DOHH2 (cell line): ENCODE measurements around the gene SYCP1.

ENCODE experiments used
- H3F3A ChIP-seq: fragments of 200-600 bp; sonication (generic), shearing (Covaris generic); 2 replicates; pipeline ENCODE4 v1.6.0; 2016; ENCODE audit warnings: antibody characterized with exemption, mild to moderate bottlenecking; ENCODE audit not compliant: control insufficient read depth, insufficient read depth
- H3K27ac ChIP-seq: fragments of 200-600 bp; sonication (generic); 2 replicates; pipeline ENCODE4 v1.5.1; 2014; ENCODE audit warnings: low read depth, mild to moderate bottlenecking, low read length, moderate library complexity
- H3K27me3 ChIP-seq: fragments of 200-600 bp; sonication (generic); 2 replicates; pipeline ENCODE4 v1.6.1; 2014; ENCODE audit warnings: mild to moderate bottlenecking, low read length, mixed read lengths; ENCODE audit not compliant: control insufficient read depth
- H3K36me3 ChIP-seq: fragments of 200-600 bp; sonication (generic); 2 replicates; pipeline ENCODE4 v1.6.1; 2014; ENCODE audit warnings: mild to moderate bottlenecking, low read length, moderate library complexity, mixed read lengths; ENCODE audit not compliant: control insufficient read depth
- H3K4me1 ChIP-seq: fragments of 200-600 bp; sonication (generic); 2 replicates; pipeline ENCODE4 v1.6.1; 2014; ENCODE audit warnings: mild to moderate bottlenecking, low read length, mixed read lengths; ENCODE audit not compliant: control insufficient read depth
- H3K4me2 ChIP-seq: fragments of 200-600 bp; sonication (generic); 2 replicates; pipeline ENCODE4 v1.6.0; 2014; ENCODE audit warnings: mild to moderate bottlenecking, low read length, moderate library complexity
- H3K4me3 ChIP-seq: fragments of 200-600 bp; sonication (generic); 2 replicates; pipeline ENCODE4 v1.5.1; 2014; ENCODE audit warnings: mild to moderate bottlenecking, low read length, mixed read lengths
- H3K79me2 ChIP-seq: fragments of 200-600 bp; sonication (generic); 2 replicates; pipeline ENCODE4 v1.6.1; 2014; ENCODE audit warnings: mild to moderate bottlenecking, low read length, mixed read lengths; ENCODE audit not compliant: control insufficient read depth
- H3K9me2 ChIP-seq: fragments of 200-600 bp; sonication (generic); replicated peaks from 2 replicates; pipeline ENCODE4 v1.6.1; 2014; ENCODE audit warnings: mild to moderate bottlenecking, low read length, mixed read lengths; ENCODE audit not compliant: control insufficient read depth
- H3K9me3 ChIP-seq: fragments of 200-600 bp; sonication (generic); 2 replicates; pipeline ENCODE4 v1.6.1; 2014; ENCODE audit warnings: antibody characterized with exemption, low read length, mixed read lengths; ENCODE audit not compliant: control insufficient read depth, insufficient read depth
- H4K20me1 ChIP-seq: fragments of 200-600 bp; sonication (generic); 2 replicates; pipeline ENCODE4 v1.6.0; 2014; ENCODE audit warnings: low read depth, mild to moderate bottlenecking, antibody characterized with exemption, low read length, moderate library complexity; ENCODE audit not compliant: control insufficient read depth, insufficient read depth
- CTCF ChIP-seq: fragments of 200-600 bp; sonication (generic); IDR thresholded peaks from one replicate; pipeline ENCODE4 v1.5.1; 2014; ENCODE audit warnings: antibody characterized with exemption, mild to moderate bottlenecking, low read depth, low read length; ENCODE audit not compliant: poor library complexity, severe bottlenecking
- EZH2phosphoT487 ChIP-seq: fragments of 200-600 bp; sonication (generic); IDR thresholded peaks from 2 replicates; pipeline ENCODE4 v1.6.1; 2017; ENCODE audit warnings: borderline replicate concordance, mild to moderate bottlenecking, antibody characterized with exemption, low read length, moderate library complexity, mixed read lengths

The SYCP1 gene

GRCh38 chr1:114926607-114927006 is 71.9 kb downstream of the SYCP1 start:
- no peaks in the 10 kb centered on the region for H4K20me1 ChIP-seq
- H3K9me3 ChIP-seq, result no peaks in the 10 kb centered on the region
- H3K27me3 ChIP-seq, result no peaks in the 10 kb centered on the region
- no peaks in the 10 kb centered on the region for H3F3A ChIP-seq
- H3K4me3 ChIP-seq, result no peak overlapping the region
- no peak overlapping the region for H3K27ac ChIP-seq
- no peak overlapping the region for H3K4me2 ChIP-seq
- TF ChIP-seq CTCF (no peak), EZH2phosphoT487 (no peak)
- no peaks in the 10 kb centered on the region for H3K36me3 ChIP-seq
- H3K79me2 ChIP-seq, result no peaks in the 10 kb centered on the region
- H3K9me2 ChIP-seq, result no peaks in the 10 kb centered on the region
- no peaks in the 10 kb centered on the region for H3K4me1 ChIP-seq

DNA sequence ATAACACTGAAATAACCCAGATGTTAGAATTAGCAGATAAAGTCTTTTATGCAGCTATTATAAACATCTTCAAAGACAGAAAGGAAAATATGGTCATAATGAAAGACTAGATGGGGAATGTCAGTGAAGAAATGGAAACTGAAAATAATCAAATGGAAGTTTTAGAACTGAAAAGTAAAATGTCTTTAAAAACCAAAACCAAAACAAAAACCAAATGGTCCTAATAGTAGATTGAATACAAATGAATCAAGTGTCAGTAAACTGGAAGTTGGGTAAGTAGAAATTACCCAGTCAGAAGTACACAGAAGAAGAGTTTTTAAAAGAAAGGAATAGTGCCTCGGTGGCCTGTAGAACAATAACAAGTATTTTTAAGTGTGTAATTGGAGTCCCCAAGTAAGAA is 72.7 kb downstream of the SYCP1 start:
- TF ChIP-seq CTCF (no peak), EZH2phosphoT487 (no peak)

DNA sequence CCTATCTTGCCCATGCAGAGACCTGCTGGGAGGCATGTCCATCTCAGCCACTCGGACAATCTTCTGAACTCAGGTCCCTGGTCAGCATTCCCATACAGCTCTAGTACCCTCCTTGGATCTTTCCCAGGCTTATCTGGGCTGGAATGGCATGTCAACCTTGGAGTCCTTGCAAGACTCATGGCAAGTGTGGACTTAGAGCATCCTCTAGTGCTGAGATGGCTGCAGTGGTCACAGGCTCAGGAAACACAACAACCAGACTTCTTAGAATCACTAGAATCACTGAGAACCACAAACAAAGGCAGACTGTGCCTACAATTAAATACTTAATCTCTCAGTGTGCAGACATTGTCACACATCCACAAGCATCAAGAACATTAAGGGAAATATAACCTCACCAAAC is 101.9 kb downstream of the SYCP1 start:
- Histone ChIP-seq H3K4me3 (no peak overlapping the region), H3K9me2 (no peaks in the 10 kb centered on the region), H4K20me1 (no peaks in the 10 kb centered on the region), H3K27me3 (no peaks in the 10 kb centered on the region), H3F3A (no peaks in the 10 kb centered on the region), H3K9me3 (no peaks in the 10 kb centered on the region), H3K4me1 (no peaks in the 10 kb centered on the region), H3K27ac (no peak overlapping the region), H3K36me3 (no peaks in the 10 kb centered on the region), H3K4me2 (no peak overlapping the region), H3K79me2 (no peaks in the 10 kb centered on the region)
- TF ChIP-seq EZH2phosphoT487 (no peak), CTCF (no peak)

More for the DNA sequence above, 72.7 kb downstream of the SYCP1 start:
- no peak overlapping the region for H3K27ac ChIP-seq
- no peaks in the 10 kb centered on the region for H3K4me1 ChIP-seq
- H3K36me3 ChIP-seq, result no peaks in the 10 kb centered on the region
- no peaks in the 10 kb centered on the region for H3F3A ChIP-seq
- H3K4me2 ChIP-seq, result no peak overlapping the region
- H3K4me3 ChIP-seq, result no peak overlapping the region
- H3K27me3 ChIP-seq, result no peaks in the 10 kb centered on the region
- H3K9me2 ChIP-seq, result no peaks in the 10 kb centered on the region
- no peaks in the 10 kb centered on the region for H3K9me3 ChIP-seq
- H4K20me1 ChIP-seq, result no peaks in the 10 kb centered on the region
- no peaks in the 10 kb centered on the region for H3K79me2 ChIP-seq

DNA sequence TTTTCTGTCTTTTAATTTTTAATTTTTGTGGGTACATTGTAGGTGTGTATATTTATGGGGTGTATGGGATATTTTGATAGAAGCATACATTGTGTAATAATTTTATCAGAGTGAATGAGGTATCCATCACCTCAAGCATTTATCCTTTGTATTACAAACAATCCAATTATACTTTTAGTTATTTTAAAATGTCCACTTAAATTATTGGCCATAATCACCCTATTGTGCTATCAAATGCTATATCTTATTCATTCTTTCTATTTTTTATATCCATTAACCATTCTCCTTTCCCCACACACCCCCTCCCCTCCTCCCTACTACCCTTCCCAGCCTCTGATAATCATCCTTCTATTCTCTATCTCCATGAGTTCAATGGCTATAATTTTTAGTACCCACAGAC is 104.8 kb downstream of the SYCP1 start:
- no peaks in the 10 kb centered on the region for H3K27me3 ChIP-seq
- H3K4me1 ChIP-seq, result no peaks in the 10 kb centered on the region
- TF ChIP-seq CTCF (no peak), EZH2phosphoT487 (no peak)
- H3K36me3 ChIP-seq, result no peaks in the 10 kb centered on the region
- H3K27ac ChIP-seq, result no peak overlapping the region
- H3K9me2 ChIP-seq, result no peaks in the 10 kb centered on the region
- H3K79me2 ChIP-seq, result no peaks in the 10 kb centered on the region
- no peaks in the 10 kb centered on the region for H3F3A ChIP-seq
- H3K9me3 ChIP-seq, result no peaks in the 10 kb centered on the region
- H3K4me2 ChIP-seq, result no peak overlapping the region
- no peak overlapping the region for H3K4me3 ChIP-seq
- H4K20me1 ChIP-seq, result no peaks in the 10 kb centered on the region
